GM12875 (cell line): Measurements from ENCODE around the gene ENOSF1.

Experiments used
- H3K4me3 ChIP-seq: one replicate; pipeline ENCODE4 v1.5.1; 2011; ENCODE audit warnings: low read depth, low read length, control low read depth
- CTCF ChIP-seq: IDR thresholded peaks from 2 replicates; pipeline ENCODE4 v1.5.1; 2011; ENCODE audit warnings: low read depth, mild to moderate bottlenecking, control low read depth, inconsistent platforms, low read length, moderate library complexity, borderline replicate concordance; ENCODE audit not compliant: insufficient read depth

ENOSF1 gene

GRCh38 chr18:675307-675706 is 37.1 kb downstream of the ENOSF1 start:
- no peak overlapping the region for H3K4me3 ChIP-seq
- TF ChIP-seq CTCF, result no peak

GRCh38 chr18:673769-674168 is 38.7 kb downstream of the ENOSF1 start:
- TF ChIP-seq CTCF, result no peak
- H3K4me3 ChIP-seq, result no peak overlapping the region

GRCh38 chr18:673317-673716 is 39.1 kb downstream of the ENOSF1 start:
- TF ChIP-seq CTCF, result no peak
- no peak overlapping the region for H3K4me3 ChIP-seq

DNA sequence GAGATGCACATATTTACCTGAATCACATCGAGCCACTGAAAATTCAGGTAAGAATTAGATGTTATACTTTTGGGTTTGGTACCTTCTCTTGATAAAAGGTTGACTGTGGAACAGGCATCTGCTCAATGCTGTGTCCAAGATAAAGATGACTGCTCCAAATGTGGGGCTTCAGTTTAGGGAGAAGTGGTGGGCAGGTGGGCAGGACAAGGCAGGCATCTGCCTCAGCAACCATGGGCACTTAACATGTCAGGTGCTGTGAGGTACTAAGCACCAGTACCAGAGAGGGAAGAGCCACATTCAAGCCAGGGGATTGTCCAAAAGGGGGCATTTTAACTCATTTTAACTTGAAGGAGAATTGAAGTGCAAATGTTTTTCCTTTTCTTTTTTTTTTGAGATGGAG is 41.0 kb downstream of the ENOSF1 start:
- TF ChIP-seq CTCF, result no peak
- H3K4me3 ChIP-seq, result no peak overlapping the region

DNA sequence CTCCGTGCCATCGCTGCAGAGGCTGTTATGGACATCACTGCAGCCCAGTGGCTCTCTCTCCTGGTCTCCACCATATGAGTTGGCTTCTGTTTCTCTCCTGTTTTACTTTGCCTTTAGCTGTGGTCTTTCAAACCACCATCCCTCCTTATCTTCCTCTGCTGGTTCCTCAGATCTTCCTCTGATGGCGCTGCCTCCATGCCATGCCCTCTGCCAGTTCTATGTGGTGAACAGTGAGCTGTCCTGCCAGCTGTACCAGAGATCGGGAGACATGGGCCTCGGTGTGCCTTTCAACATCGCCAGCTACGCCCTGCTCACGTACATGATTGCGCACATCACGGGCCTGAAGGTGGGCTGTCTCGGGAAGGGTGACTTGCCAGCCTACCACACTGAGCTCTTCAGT is 41.9 kb downstream of the ENOSF1 start:
- TF ChIP-seq CTCF, result no peak
- H3K4me3 ChIP-seq, result no peak overlapping the region

GRCh38 chr18:669077-669476 is 43.4 kb downstream of the ENOSF1 start:
- H3K4me3 ChIP-seq, result no peak overlapping the region
- TF ChIP-seq CTCF, result no peak

DNA sequence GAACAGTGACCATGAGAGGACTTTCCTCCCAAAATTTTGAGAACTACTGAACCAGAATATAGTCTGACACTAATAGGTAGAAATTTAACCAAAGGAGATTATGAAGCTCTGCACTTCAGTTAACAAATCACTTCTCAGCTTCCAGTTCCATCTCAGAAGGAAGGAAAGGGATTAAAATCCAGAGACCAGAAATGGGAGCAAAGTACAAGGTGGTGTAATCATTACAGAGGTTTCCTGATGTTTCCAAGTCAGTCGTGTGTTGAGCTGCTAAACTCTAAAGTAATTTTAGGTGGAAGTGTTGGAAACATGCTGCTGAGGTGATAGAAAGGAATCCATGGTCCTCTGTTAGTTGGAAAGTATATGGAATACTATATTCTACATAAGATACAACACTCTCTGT is 44.2 kb downstream of the ENOSF1 start:
- no peak overlapping the region for H3K4me3 ChIP-seq
- TF ChIP-seq CTCF, result no peak
